ENCODE data around the gene ZRANB3.
"Not testable (repeated sequence)": the region's sequence is repeated elsewhere in the genome, so short reads cannot be mapped to it uniquely, and the experiment has no call there.

The ZRANB3 gene

DNA sequence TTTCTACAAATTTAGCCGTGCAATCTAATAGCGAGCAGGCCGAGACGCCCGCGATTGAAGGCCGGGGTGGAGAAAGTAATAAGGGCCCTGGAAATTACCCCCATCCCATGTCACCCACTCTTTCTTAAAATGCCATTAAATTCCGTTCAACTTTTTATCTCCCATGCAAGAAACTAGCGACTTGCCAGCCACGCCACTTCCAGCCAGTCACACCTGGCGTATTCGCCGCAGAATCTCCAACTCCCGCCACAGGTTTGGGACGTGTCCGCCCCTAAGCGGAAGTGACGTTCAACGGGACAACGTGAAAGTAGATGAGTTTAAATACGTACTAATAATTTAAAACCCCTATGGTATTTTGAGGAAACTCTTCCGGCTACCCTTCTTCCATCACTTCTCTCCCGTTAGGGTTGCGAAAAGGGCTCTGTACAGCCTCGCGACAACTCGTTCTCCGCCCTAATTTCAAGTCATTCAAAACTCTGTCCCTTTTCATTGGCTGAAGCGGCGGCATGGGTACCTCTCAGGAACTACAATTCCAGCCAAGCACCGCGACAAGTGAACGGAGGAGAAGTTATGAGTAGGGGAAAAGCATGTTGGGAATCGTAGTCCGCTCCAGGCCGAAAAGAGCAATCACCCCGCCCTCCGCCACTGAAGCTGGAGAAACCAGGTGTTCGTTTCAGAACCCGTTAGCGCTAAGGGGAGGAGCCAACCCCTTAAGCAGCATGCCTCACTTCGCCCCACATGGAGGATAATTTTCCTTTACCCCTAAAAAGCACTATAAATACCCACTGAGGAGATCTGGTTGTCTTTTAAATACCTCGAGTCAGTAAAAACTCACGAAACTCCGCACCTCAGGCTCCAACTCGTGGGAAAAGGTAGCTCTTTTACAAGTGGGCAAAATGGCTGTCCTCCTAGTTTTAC lies at the start of gene ZRANB3:
Gene ZRANB3 (minus strand): TSS at position 906 of the 918 bp plus-strand sequence.
- DNase-seq = peak; percentile 97

GRCh38 chr2:135573620-135574019 lies 42.6 kb upstream of the ZRANB3 start:
- no peak for DNase-seq

GRCh38 chr2:135570884-135571283 lies 39.9 kb upstream of the ZRANB3 start:
- no peak for DNase-seq

DNA sequence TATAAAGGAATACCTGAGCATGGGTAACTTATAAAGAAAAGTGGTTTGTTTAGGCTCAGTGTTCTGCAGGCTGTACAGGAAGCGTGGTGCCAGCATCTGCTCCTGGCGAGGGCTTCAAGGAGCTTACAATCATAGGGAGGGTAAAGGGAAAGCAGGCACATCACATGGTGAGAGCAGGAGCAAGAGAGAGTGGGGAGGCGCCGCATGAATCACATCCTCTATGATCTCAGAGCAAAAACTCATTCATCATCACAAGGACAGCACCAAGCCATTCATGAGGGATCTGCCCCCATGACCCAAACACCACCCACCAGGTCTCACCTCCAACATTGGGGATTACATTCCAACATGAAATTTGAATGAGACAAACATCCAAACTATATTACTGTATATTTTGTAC lies 32.8 kb upstream of the ZRANB3 start:
- peak; percentile 5 for DNase-seq

GRCh38 chr2:135561925-135562324 lies 30.9 kb upstream of the ZRANB3 start:
- DNase-seq = no peak

GRCh38 chr2:135557530-135557929 lies 26.5 kb upstream of the ZRANB3 start:
- DNase-seq = no peak

- no peak for DNase-seq
These were observed 24.3 kb upstream of the ZRANB3 start for GRCh38 chr2:135555311-135555710.

GRCh38 chr2:135552887-135553286 lies 21.9 kb upstream of the ZRANB3 start:
- DNase-seq = no peak

GRCh38 chr2:135551356-135551755 lies 20.3 kb upstream of the ZRANB3 start:
- DNase-seq = no peak

DNA sequence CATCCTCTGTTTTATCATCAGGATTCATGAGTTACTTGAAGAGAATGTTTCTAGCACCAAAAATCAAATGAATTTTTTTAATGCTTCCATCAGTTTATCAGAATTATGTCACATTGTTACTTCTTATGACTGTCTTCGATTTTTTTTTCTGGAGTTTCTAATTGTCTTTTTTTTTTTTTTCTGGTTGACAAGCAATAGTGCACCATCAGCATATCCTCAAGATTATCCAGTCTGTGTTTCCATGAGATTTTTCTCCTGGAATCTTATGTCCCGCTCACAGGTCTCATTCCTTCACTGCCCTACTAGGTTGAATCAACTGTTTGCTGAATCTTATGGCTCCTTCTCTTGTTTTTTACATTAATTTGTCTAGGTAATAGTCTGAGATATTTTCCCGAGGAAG lies 16.3 kb upstream of the ZRANB3 start:
- DNase-seq = no peak

DNA sequence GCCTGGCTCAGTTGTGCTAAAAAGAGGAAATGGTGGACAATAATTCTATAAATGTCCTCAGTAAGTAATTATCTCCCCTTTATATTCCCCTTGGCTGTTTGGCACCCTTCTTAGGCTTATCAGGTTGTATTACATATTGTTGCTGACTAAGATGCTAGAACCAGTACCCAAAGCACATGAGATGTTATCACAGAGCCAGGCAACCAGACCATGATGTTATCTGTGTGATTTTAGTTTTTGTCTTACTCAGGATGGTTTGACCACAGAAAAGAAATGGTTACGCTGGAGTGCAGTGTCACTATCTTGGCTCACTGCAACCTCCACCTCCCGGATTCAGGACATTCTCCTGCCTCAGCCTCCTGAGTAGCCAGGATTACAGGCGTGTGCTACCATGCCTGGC lies 15.4 kb upstream of the ZRANB3 start:
- peak; percentile 75 for DNase-seq

DNA sequence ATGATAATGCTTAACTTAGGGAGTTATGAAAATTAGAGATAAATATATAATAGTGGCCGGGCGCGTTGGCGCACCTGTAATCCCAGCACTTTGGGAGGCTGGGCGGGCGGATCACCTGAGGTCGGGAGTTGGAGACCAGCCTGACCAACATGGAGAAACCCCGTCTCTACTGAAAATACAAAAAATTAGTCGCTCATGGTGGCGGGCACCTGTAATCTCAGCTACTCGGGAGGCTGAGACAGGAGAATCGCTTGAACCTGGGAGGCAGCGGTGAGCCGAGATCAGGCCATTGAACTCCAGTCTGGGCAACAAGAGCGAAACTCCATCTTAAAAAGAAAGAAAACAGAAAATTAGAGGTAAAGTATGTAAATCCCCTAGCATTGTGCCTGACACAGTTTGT lies 2.5 kb upstream of the ZRANB3 start:
- DNase-seq = not testable (repeated sequence)

DNA sequence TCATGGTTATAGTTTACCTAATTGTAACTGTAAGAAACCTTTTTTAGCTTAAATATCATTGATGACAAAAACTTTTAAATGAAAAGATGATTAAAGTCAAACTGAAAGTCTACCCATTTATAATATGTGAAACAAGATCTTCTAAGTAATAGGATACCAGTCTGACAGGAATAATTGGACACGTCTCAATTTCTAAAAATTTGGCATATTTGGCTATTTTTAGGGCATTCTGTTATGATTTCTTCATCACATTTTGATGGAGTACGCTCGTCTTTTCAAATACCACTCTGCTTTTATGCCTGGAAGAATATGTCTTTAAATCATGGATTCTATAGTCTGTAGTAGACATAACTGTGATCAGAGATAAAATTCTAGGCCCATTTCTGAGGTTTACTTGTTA lies 1.6 kb upstream of the ZRANB3 start:
- DNase-seq = no peak

DNA sequence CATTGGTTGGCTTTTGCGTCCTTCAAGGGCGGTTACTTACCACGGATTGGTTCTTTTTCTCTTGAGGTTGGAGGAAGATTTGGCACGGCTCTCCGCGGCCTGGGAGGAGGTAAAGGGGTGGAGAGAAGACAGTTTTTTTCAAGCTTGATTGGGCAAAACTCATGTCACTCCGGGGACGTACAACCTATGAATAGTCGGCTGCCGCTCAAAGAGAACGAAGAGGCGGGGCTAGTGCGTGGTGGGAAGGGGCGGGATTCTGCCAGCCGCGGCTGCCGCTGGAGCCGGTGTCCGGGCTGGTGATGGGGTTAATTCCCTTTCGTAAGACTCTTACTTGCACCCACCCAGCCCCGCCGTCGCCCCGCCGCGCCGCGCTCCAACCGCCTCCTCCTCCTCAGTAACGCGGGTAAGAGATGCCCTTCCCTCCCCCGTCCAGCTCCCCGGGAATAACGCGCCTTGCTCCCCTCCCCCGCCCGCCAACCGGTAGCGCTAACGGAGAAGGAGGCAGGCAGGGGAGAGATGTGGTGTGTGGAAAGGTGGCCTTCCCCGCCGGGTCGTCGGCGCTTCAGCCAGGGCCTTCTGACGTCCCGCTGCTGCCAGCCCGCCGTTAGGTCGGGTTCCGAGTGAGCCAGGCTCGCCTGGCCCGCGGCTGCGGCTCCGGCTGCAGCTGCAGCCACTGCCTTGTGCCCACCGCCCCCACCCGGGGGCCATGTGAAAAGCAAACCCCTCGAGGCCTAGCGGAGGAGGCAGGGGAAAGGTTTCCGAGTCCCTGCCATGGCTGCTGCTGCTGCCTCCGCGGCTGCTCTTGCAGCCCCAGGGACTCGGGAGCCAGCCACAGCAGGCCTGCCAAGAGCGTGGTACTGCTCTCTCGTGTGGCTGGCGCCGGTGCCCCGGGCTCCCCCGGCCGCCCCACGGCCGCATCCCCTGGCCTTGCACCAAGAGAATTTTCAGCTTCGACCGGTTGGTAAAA lies 496 bp upstream of the ZRANB3 start, which contains the start of gene R3HDM1:
Gene R3HDM1 (plus strand): TSS at position 254 of the 967 bp plus-strand sequence. CDS start 73,362 bp downstream, outside the sequence.
- peak; percentile 99 for DNase-seq

DNA sequence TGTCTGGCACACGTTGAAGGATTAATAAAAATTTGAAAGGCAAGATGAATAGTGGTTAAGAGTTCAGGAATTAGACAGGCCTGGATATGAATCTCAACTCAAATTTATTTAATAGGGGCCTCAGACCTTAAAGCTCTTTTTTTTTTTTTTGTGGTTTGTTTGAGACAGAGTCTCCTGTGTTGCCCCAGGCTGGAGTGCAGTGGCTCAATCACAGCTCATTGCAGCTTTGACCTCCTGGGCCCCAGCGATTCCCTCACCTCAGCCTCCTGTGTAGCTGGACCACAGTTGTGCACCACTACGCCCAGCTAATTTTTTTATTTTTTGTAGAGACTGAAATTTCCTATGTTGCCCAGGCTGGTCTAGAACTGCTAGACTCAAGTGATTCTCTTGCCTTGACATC lies 3.0 kb downstream of the ZRANB3 start:
- DNase-seq = no peak

DNA sequence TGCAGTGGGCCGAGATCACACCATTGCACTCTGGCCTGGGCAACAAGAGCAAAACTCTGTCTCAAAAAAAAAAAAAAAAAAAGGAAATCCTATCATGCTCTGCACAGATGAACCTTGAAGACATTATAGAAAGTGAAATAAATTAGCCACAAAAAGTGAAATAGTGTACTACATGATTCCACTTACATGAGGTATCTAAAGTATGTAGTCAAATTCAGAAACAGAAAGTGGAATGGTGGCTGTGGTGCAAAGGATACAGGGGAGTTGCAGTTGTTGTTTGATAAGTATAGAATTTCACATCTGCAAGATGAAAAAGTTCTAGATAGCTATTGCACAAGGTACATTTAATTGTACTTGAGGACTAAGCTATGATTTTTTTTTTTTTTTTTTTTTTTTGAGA lies 5.2 kb downstream of the ZRANB3 start:
- peak; percentile 10 for DNase-seq

DNA sequence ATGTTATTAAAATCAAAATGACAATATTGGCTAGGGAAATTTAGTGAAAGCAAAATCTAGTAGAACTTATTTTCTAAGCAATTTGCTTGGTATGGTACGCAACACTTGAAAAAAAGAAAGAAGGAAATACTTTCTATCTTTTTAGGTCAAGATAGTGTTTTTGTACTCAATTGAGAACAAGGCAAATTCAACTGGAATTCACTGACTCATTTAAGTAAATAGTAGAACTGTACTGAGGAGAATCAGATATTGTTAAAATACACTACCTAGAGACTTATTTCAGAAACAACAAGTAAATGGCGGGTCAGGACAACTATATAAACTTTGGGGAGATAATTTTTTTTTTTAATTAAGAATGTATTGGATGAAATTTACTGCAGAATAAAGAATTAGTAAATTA lies 18.9 kb downstream of the ZRANB3 start:
- no peak for DNase-seq

GRCh38 chr2:135510577-135510976 lies 20.4 kb downstream of the ZRANB3 start:
- no peak for DNase-seq

GRCh38 chr2:135504811-135505210 lies 26.2 kb downstream of the ZRANB3 start:
- no peak for DNase-seq

DNA sequence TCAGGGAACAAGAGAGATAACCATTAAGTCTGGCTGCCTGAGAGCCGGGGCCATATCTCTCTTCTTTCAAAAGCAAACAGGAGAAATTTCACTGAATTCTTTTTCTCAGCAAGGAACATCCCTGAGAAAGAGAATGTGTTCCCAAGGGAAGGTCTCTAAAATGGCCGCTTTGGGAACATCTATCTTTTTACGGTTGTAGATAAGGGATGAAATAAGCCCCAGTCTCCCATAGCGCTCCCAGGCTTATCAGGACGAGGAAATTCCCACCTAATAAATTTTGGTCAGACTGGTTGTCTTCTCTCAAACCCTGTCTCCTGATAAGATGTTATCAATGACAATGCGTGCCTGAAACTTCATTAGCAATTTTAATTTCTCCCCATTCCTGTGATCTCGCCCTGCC lies 32.4 kb downstream of the ZRANB3 start:
- not testable (repeated sequence) for DNase-seq

DNA sequence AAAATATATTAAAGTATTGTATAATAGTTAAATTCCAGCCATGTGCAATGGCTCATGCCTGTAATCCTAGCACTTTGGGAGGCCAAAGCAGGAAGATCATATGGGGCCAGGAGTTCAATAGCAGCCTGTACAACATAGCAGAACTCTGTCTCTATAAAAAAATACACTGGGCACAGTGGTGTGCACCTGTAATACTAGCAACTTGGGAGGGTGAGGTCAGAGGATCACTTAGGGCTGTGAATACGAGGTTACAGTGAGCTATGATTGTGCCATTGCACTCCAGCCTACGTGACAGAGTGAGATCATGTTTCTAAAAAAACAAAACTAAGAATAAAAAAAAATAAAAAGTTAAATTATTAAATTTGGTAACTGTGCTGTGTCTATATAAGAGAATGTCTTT lies 36.1 kb downstream of the ZRANB3 start:
- no peak for DNase-seq

DNA sequence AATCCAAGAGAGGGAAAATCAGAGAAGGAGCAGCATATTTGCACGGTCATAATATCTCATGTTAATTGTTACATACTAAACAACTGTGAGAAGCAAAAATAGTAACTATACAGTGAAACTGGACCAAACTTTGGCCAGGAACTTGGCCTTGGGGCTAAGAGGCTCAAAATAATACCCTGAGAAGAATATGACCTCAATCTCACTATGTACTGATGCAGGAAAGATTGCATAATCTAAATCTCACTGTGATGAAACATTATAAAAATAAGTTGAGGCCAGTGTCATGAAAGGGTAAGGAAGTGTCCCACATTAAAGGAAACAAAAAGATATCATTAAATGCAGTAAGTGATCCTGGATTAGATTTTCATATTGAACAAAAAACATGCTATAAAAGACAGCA lies 36.5 kb downstream of the ZRANB3 start:
- no peak for DNase-seq

DNA sequence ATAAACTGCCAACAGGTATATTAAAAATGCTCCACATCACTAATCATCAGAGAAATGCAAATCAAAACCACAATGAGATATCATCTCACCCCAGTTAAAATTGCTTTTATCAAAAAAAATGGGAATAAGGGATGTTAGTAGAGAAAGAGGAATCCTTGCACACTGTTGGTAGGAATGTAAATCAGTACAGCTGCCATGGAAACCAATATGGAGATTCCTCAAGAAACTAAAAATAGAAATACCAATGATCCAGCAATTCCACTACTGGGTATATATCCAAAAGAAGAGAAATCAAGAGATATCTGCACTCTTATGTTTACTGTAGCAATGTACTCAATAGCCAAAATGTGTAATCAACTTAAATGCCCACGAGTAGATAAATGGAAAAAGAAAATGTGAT lies 40.6 kb downstream of the ZRANB3 start:
- no peak for DNase-seq

DNA sequence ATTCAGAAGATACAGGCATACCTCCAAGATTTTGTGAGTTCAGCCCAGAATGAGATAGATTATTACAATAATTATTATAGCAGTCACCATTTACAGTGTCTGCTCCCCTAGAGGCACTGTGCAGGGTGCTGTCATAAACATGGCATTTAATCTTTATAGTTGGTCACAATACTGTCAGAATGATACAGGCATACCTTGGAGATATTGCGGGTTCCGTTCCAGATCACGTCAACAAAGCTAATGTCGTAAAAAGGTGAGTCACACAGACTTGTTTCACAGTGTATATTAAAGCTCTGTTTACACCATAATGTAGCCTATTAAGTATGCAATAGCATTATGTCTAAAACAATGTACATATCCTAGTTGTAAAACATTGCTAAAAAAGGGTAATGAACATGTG lies 45.6 kb downstream of the ZRANB3 start:
- DNase-seq = no peak

Measured in activated CD4-positive, alpha-beta T cell treated with anti-CD3 and anti-CD28 coated beads, Interleukin-2, amount 50 U/mL, for 16 hours (primary cell).